ENCODE data around the gene MOSMO. TPM values are rescaled to one million over a fixed set of nuclear protein-coding genes. Genes with fewer than 3 reads are reported as not detected.

MOSMO gene
- total RNA-seq (10 to 100 TPM; 19.3 to 27.1 (median 21.4) TPM), polyA plus RNA-seq (1 to 10 TPM; 2.8 to 7.5 (median 4.2) TPM)

- Histone ChIP-seq H3K9me3 (no peaks in the 10 kb centered on the region), H3K36me3 (no peaks in the 10 kb centered on the region), H3K27me3 (no peaks in the 10 kb centered on the region), H3K27ac (peak within 1 kb of the TSS; percentile 88 to 90 (median 89)), H3K4me3 (peak within 1 kb of the TSS; percentile 78 to 98 (median 88)), H3K4me1 (peaks cover 0 to 32% (median 22%) of the 10 kb centered on the region in 4 donors)
- TF ChIP-seq POLR2AphosphoS5 (IDR thresholded peaks at IDR 0.05), result peak in 2 of 4 donors; percentile 68 to 71
- TF ChIP-seq POLR2A (IDR thresholded peaks at IDR 0.05), result no peak
- TF ChIP-seq CTCF (IDR thresholded peaks at IDR 0.05), result no peak
- 1% methylated on average over 78 of the region's 78 CpGs for WGBS, 2 donors
- intact Hi-C loops (cut with DNase I), result no loop called here
- DNase-seq, result peak; percentile 86
Observed at GRCh38 chr16:22007509-22008214, at the start of gene MOSMO. MOSMO (plus strand) TSS chr16:22008111; CDS start chr16:22008302, 191 bp downstream.

DNA sequence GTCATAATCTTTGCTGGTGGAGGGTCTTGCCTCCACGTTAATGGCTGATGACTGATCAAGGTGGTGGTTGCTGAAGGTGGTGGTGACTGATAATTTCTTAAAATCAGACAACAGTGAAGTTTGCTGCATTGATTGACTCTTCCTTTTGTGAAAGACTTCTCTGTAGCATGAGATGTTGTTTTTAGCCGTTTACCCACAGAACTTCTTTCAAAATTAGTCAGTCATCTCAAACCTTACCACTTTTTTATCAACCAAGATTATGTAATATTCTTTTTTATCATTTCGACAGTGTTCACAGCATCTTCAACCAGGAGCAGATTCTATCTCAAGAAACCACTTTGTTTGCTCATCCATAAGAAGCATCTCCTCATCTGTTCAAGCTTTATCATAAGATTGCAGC lies 48.9 kb upstream of the MOSMO start:
- no peaks in the 10 kb centered on the region for H3K27me3 ChIP-seq
- intact Hi-C loops (cut with DNase I), result no loop called here
- TF ChIP-seq CTCF (IDR thresholded peaks at IDR 0.05), result no peak
- TF ChIP-seq POLR2A (IDR thresholded peaks at IDR 0.05), result no peak
- TF ChIP-seq POLR2AphosphoS5 (IDR thresholded peaks at IDR 0.05), result no peak
- no peak for TF ChIP-seq EP300 (IDR thresholded peaks at IDR 0.05)
- no peaks in the 10 kb centered on the region for H3K9me3 ChIP-seq
- 75 to 80% methylated on average over 3 of the region's 3 CpGs for WGBS, 2 donors
- no peak for DNase-seq
- no peak overlapping the region for H3K4me3 ChIP-seq
- H3K36me3 ChIP-seq, result peaks cover 22 to 84% (median 58%) of the 10 kb centered on the region in 4 donors
- peaks cover 0 to 27% (median 17%) of the 10 kb centered on the region in 4 donors for H3K4me1 ChIP-seq
- no peak overlapping the region for H3K27ac ChIP-seq

GRCh38 chr16:21962475-21962874 lies 45.4 kb upstream of the MOSMO start:
- no peak for DNase-seq
- peaks cover 34 to 99% (median 87%) of the 10 kb centered on the region in 4 donors for H3K36me3 ChIP-seq
- 91% methylated on average over 5 of the region's 5 CpGs for WGBS, 2 donors
- no peak overlapping the region for H3K27ac ChIP-seq
- peaks cover 0 to 6% (median 0%) of the 10 kb centered on the region in 4 donors for H3K4me1 ChIP-seq
- H3K9me3 ChIP-seq, result no peaks in the 10 kb centered on the region
- no peak for TF ChIP-seq POLR2AphosphoS5 (IDR thresholded peaks at IDR 0.05)
- no peak for TF ChIP-seq POLR2A (IDR thresholded peaks at IDR 0.05)
- TF ChIP-seq CTCF (IDR thresholded peaks at IDR 0.05), result no peak
- intact Hi-C loops (cut with DNase I), result no loop called here
- H3K4me3 ChIP-seq, result no peak overlapping the region
- H3K27me3 ChIP-seq, result no peaks in the 10 kb centered on the region

DNA sequence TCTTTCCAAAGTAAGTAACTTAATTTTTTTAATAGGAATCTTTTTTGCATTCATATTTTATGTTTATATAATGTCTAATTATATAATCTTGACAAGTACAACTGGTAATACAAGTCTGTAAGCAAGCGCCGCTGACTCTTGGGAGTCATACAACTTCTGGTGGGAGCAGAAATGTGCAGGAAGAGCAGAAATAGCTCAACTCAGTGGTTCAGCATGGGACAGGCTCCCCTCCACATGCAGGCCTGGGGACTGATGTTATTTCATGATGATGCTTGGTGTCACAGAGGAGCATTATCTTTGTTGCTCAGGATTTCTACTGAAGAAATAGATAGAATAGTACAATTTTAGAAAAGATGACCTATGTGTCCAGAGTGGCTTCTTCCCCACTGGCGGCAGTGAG lies 44.0 kb upstream of the MOSMO start:
- intact Hi-C loops (cut with DNase I), result no loop called here
- peaks cover 30 to 99% (median 91%) of the 10 kb centered on the region in 4 donors for H3K36me3 ChIP-seq
- no peaks in the 10 kb centered on the region for H3K27me3 ChIP-seq
- H3K27ac ChIP-seq, result no peak overlapping the region
- WGBS, 2 donors, result 97% methylated on average over 3 of the region's 3 CpGs
- no peak for DNase-seq
- no peak overlapping the region for H3K4me3 ChIP-seq
- H3K9me3 ChIP-seq, result no peaks in the 10 kb centered on the region
- H3K4me1 ChIP-seq, result no peaks in the 10 kb centered on the region
- TF ChIP-seq POLR2AphosphoS5 (IDR thresholded peaks at IDR 0.05), result no peak
- TF ChIP-seq CTCF (IDR thresholded peaks at IDR 0.05), result no peak
- TF ChIP-seq POLR2A (IDR thresholded peaks at IDR 0.05), result no peak
- no peak for TF ChIP-seq EP300 (IDR thresholded peaks at IDR 0.05)
